SJCRH30 (cell line): Measurements from ENCODE around the gene CTSS. TPM values are rescaled to one million over a fixed set of nuclear protein-coding genes. Genes with fewer than 3 reads are reported as not detected.
"Not testable (repeated sequence)": the region's sequence is repeated elsewhere in the genome, so short reads cannot be mapped to it uniquely, and the experiment has no call there.

Experiments
- DNase-seq, 2 experiments: peaks; one replicate each; pipeline ENCODE4 v3.0.0-alpha.2; 2015 to 2020
- H3K27ac ChIP-seq: fragments of 250-450 bp; sonication (Bioruptor Pico); 2 replicates; pipeline ENCODE4 v1.5.1; 2020; ENCODE audit warnings: mild to moderate bottlenecking, moderate library complexity
- H3K27me3 ChIP-seq: fragments of 250-450 bp; sonication (Bioruptor Pico); 2 replicates; pipeline ENCODE4 v1.5.1; 2020; ENCODE audit warnings: mild to moderate bottlenecking, moderate library complexity
- H3K36me3 ChIP-seq: fragments of 250-450 bp; sonication (Bioruptor Pico); 2 replicates; pipeline ENCODE4 v1.5.1; 2020; ENCODE audit warnings: mild to moderate bottlenecking, moderate library complexity
- H3K4me1 ChIP-seq: fragments of 250-450 bp; sonication (Bioruptor Pico); 2 replicates; pipeline ENCODE4 v1.5.1; 2020; ENCODE audit warnings: mild to moderate bottlenecking, moderate library complexity
- H3K4me3 ChIP-seq: fragments of 250-450 bp; sonication (Bioruptor Pico); 2 replicates; pipeline ENCODE4 v1.5.1; 2020; ENCODE audit warnings: mild to moderate bottlenecking, moderate library complexity
- H3K9me3 ChIP-seq: fragments of 250-450 bp; sonication (Bioruptor Pico); replicated peaks from 2 replicates; pipeline ENCODE4 v1.5.1; 2020; ENCODE audit warnings: mild to moderate bottlenecking, moderate library complexity
- total RNA-seq: library from RNA; depleted of rRNA; stranded (reverse); fragments of >200 nt; shearing (Covaris generic); gene quantifications from 2 replicates; pipeline ENCODE4 v1.2.3, GENCODE V29; 2014

The CTSS gene
- total RNA-seq, 1 experiment from 2014 or later: 14.4 TPM

GRCh38 chr1:150791585-150791984, 26.0 kb upstream of the CTSS start:
- H3K4me3 ChIP-seq: no peak overlapping the region
- no peaks in the 10 kb centered on the region for H3K27me3 ChIP-seq
- no peaks in the 10 kb centered on the region for H3K9me3 ChIP-seq
- DNase-seq: no peak
- no peak overlapping the region for H3K27ac ChIP-seq
- no peaks in the 10 kb centered on the region for H3K36me3 ChIP-seq
- no peaks in the 10 kb centered on the region for H3K4me1 ChIP-seq

DNA sequence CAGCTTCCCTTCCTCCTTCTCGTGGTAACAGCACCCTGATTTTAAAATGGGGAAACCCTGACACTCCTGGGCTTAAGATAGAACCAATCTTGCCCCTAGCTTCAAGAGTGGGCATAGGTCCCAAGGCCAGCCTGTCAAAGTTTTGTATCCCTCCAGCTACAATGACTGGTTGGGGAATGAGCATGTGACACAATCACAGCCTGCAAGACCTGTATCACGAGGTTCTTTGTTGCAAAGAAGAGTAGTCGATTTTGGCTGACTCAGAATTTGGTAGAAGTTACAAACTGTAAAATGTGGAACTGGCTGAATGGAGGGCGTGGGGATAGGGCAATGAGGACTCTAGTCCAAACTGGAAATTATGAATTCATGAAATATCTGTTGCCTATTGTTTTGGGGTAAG, 23.8 kb upstream of the CTSS start:
- no peaks in the 10 kb centered on the region for H3K4me1 ChIP-seq
- H3K9me3 ChIP-seq: no peaks in the 10 kb centered on the region
- H3K36me3 ChIP-seq: no peaks in the 10 kb centered on the region
- H3K4me3 ChIP-seq: no peak overlapping the region
- DNase-seq: no peak
- no peaks in the 10 kb centered on the region for H3K27me3 ChIP-seq
- no peak overlapping the region for H3K27ac ChIP-seq

DNA sequence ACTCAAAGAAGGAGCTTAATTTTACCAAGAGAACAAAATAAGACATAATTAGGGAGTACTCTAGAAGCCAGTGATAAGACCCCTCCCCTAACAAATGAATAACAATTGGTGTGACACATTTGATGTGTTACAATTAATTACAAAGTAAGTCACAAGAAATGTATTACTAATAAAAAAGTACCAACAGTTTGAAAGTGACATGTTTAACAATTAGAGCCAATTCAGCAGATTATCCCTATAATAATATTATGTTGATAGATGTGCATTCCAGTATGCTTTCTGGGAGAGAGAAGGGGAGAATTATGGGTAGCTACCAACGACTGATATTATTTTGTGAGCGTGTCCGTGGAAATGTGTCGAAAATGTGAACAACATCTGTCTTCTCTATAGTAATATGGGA, 23.4 kb upstream of the CTSS start:
- Histone ChIP-seq H3K27ac (no peak overlapping the region), H3K27me3 (no peaks in the 10 kb centered on the region), H3K4me1 (no peaks in the 10 kb centered on the region), H3K4me3 (no peak overlapping the region), H3K36me3 (no peaks in the 10 kb centered on the region), H3K9me3 (no peaks in the 10 kb centered on the region)
- DNase-seq: no peak

DNA sequence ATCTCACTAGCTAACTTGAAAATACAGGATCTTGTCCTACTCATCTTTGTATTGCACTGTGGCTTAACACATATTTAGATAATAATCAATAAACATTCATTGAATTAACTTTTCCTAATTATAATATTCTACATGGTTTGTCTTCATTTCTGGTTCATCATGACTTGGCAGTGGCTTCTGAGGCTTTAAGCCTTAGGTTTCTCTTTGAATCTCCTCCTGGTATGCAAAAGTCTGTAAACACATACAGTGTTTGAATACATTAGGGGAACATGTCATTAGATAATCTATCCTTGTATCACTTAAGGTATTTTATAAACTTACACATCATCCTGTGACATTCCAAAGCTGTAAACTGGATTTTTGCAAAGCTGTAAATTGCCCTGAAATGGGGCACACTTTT, 21.9 kb upstream of the CTSS start:
- H3K4me1 ChIP-seq: no peaks in the 10 kb centered on the region
- no peaks in the 10 kb centered on the region for H3K27me3 ChIP-seq
- no peak overlapping the region for H3K4me3 ChIP-seq
- no peak overlapping the region for H3K27ac ChIP-seq
- no peak for DNase-seq
- no peaks in the 10 kb centered on the region for H3K9me3 ChIP-seq
- no peaks in the 10 kb centered on the region for H3K36me3 ChIP-seq

DNA sequence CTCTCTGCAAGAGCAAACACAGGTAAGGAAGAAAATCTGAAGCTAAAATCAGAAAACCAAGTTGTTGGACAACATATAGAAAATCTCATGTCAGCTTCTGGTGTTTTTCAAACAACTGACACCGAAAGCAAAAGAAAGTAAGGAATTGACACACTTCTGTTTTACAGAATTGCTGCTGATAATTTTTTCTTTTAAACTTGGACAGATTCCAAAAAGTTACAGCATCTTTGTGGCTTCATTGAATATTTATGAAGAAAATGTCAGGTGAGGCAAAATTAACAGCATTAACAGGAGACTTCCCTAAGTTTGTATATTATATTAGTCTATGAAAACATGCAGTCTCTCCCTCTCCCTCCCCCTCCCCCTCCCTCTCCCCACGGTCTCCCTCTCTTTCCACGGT, 14.9 kb upstream of the CTSS start:
- Histone ChIP-seq H3K27me3 (no peaks in the 10 kb centered on the region), H3K27ac (no peak overlapping the region), H3K4me1 (no peaks in the 10 kb centered on the region), H3K9me3 (no peaks in the 10 kb centered on the region), H3K36me3 (no peaks in the 10 kb centered on the region), H3K4me3 (no peak overlapping the region)
- DNase-seq: no peak

GRCh38 chr1:150778409-150778808, 12.8 kb upstream of the CTSS start:
- H3K9me3 ChIP-seq: no peaks in the 10 kb centered on the region
- H3K27me3 ChIP-seq: no peaks in the 10 kb centered on the region
- no peak overlapping the region for H3K4me3 ChIP-seq
- H3K27ac ChIP-seq: no peak overlapping the region
- no peaks in the 10 kb centered on the region for H3K4me1 ChIP-seq
- no peaks in the 10 kb centered on the region for H3K36me3 ChIP-seq
- no peak for DNase-seq

DNA sequence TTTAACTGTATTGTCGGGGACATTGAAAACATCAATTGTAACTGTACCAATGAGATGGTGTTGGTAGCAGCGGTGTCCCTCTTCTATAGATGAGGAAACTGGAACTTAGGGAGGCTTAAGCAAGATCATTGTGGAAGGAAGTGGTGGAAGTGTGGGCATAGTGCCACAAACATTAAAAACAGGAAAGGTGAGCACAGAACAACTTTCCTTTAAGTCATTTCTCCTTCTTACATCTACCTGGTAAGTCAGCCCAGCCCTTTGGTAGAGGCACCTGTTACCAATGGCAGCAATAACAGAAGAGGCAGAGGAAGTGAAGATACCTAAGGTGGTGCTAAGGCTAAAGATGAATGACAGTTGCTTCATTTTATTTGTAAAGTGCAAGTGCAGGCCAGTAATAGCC, 12.0 kb upstream of the CTSS start:
- no peak for DNase-seq
- H3K9me3 ChIP-seq: no peaks in the 10 kb centered on the region
- H3K27ac ChIP-seq: no peak overlapping the region
- no peaks in the 10 kb centered on the region for H3K27me3 ChIP-seq
- H3K36me3 ChIP-seq: no peaks in the 10 kb centered on the region
- no peak overlapping the region for H3K4me3 ChIP-seq
- H3K4me1 ChIP-seq: no peaks in the 10 kb centered on the region

- not testable (repeated sequence) for H3K36me3 ChIP-seq, DNase-seq, H3K27ac ChIP-seq, H3K9me3 ChIP-seq, H3K4me3 ChIP-seq, H3K27me3 ChIP-seq, H3K4me1 ChIP-seq
These were observed 10.4 kb upstream of the CTSS start for GRCh38 chr1:150775931-150776505.

DNA sequence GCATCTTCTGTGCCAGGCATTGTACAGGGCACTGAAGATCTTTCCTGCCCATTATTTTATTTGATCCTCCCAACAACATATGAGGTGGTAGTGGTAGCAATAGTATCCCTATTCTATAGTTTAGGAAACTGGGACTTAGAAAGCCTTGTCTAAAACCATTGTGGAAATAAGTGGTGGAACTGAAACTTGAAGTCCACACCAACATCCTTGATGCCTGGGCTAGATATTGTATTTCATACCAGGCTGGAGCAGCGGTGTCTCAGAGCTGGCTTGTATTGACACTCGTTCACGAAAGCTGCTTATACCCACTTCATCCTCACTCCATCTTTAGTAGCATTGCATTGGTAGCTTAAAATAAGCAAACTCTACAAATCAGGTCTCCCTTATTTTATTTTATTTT, 9.7 kb upstream of the CTSS start:
- Histone ChIP-seq H3K4me3 (no peak overlapping the region), H3K36me3 (no peaks in the 10 kb centered on the region), H3K4me1 (0 out of 2 replicates have a peak, but pooled peaks cover 3% of the 10 kb centered on the region), H3K9me3 (no peaks in the 10 kb centered on the region), H3K27me3 (no peaks in the 10 kb centered on the region), H3K27ac (no peak overlapping the region)
- no peak for DNase-seq

- Histone ChIP-seq H3K27ac (no peak overlapping the region), H3K4me3 (no peak overlapping the region), H3K9me3 (no peaks in the 10 kb centered on the region), H3K27me3 (no peaks in the 10 kb centered on the region), H3K36me3 (no peaks in the 10 kb centered on the region), H3K4me1 (0 out of 2 replicates have a peak, but pooled peaks cover 3% of the 10 kb centered on the region)
- DNase-seq: no peak
These were observed 6.7 kb upstream of the CTSS start for GRCh38 chr1:150772326-150772725.

DNA sequence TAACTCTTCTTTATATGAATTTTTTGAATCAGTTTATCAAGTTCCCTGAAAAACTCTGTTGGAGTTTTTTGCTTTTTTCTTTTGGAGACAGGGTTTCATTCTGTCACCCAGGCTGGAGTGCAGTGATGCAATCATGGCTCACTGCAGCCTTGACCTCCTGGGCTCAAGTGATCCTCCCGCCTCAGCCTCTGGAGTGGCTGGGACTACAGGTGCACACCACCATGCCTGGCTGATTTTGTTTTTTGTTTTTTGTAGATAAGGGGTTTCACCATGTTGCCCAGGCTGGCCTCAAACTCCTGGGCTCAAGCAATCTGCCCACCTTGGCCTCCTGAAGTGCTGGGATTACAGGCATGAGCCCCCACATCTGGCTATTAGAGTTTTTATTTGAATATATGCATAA, 2.1 kb upstream of the CTSS start:
- not testable (repeated sequence) for H3K27ac ChIP-seq, H3K36me3 ChIP-seq, DNase-seq, H3K4me3 ChIP-seq, H3K27me3 ChIP-seq, H3K9me3 ChIP-seq
- H3K4me1 ChIP-seq: peaks cover 14% of the 10 kb centered on the region; the same call in 1 of the 2 replicates

DNA sequence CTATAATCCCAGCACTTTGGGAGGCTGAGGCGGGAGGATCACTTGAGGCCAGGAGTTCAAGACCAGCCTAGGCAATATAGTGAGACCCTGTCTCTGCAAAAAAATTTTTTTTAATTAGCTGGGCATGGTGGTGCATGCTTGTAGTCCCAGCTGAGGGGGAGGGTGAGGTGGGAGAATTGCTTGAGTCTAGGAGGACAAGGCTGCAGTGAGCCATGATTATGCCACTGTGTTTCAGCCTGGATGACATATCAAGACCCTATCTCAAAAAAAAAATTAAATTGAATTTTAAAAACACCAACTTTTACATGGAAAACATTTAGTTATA, 361 bp upstream of the CTSS start:
- H3K27ac ChIP-seq: peak overlapping the region; percentile 93
- H3K4me1 ChIP-seq: peaks cover 17% of the 10 kb centered on the region; the same call in 1 of the 2 replicates
- not testable (repeated sequence) for H3K27me3 ChIP-seq, H3K9me3 ChIP-seq, H3K36me3 ChIP-seq, DNase-seq
- H3K4me3 ChIP-seq: peak overlapping the region; percentile 53

DNA sequence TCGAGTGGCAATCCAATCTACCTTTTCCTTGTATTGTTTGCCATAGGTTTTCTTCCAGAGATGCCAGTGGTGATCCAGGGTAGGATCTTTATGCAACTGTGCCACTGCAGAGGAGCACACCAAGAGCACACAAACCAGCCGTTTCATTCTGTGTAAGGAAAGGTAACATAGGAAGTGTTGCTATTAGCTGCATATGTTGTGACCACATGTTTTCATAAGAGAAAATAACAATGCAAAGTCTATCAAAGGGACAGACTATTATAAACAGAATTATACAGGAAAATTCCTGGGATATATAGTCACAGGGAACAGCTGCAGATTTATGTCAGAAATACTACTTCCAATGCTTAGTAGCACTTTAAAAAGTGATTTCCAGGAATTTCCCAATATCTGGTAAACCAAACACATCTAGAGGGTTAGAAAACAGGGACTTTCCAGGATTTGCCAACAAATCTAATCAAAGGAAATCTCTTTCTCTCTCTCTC, 919 bp downstream of the CTSS start:
- Histone ChIP-seq H3K4me1 (peaks cover 14% of the 10 kb centered on the region; the same call in 1 of the 2 replicates), H3K9me3 (no peaks in the 10 kb centered on the region; the same call in 1 of the 2 replicates), H3K4me3 (peak overlapping the region; percentile 53), H3K27ac (peak overlapping the region; percentile 93), H3K27me3 (no peaks in the 10 kb centered on the region), H3K36me3 (no peaks in the 10 kb centered on the region)
- peak; percentile 45 to 75 for DNase-seq

GRCh38 chr1:150763018-150763417, 2.6 kb downstream of the CTSS start:
- H3K36me3 ChIP-seq: no peaks in the 10 kb centered on the region

DNA sequence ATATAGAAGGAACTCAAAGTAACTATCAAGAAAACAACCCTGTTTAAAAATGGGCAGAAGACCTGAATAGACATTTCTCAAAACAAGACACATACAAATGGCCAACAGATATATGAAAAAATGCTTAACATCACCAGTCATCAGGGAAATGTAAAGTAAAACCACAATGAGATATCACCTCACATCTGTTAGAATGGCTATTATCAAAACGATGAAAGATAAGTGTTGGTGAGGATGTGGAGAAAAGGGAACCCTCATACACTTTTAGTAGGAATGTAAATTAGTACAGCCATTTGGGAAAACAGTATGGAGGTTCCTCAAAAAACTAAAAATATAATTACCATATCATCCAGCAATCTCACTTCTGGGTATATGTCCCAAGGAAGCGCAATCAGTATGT, 3.0 kb downstream of the CTSS start:
- peaks cover 14% of the 10 kb centered on the region; the same call in 1 of the 2 replicates for H3K4me1 ChIP-seq
- H3K27me3 ChIP-seq: no peaks in the 10 kb centered on the region
- no peaks in the 10 kb centered on the region for H3K36me3 ChIP-seq
- no peak for DNase-seq
- H3K27ac ChIP-seq: no peak overlapping the region
- no peaks in the 10 kb centered on the region; the same call in 1 of the 2 replicates for H3K9me3 ChIP-seq
- H3K4me3 ChIP-seq: no peak overlapping the region

More at GRCh38 chr1:150763018-150763417, 2.6 kb downstream of the CTSS start:
- no peak overlapping the region for H3K27ac ChIP-seq
- H3K27me3 ChIP-seq: no peaks in the 10 kb centered on the region
- no peak overlapping the region for H3K4me3 ChIP-seq
- H3K4me1 ChIP-seq: peaks cover 14% of the 10 kb centered on the region; the same call in 1 of the 2 replicates
- H3K9me3 ChIP-seq: no peaks in the 10 kb centered on the region; the same call in 1 of the 2 replicates
- no peak for DNase-seq

GRCh38 chr1:150761801-150762200, 3.8 kb downstream of the CTSS start:
- no peak for DNase-seq
- Histone ChIP-seq H3K36me3 (no peaks in the 10 kb centered on the region), H3K4me3 (no peak overlapping the region), H3K27ac (no peak overlapping the region), H3K4me1 (peaks cover 14% of the 10 kb centered on the region; the same call in 1 of the 2 replicates), H3K27me3 (no peaks in the 10 kb centered on the region), H3K9me3 (no peaks in the 10 kb centered on the region; the same call in 1 of the 2 replicates)
